CD4-positive, alpha-beta memory T cell (primary cell): ENCODE results near the gene TWF2. TPM values are rescaled to one million over a fixed set of nuclear protein-coding genes. Genes with fewer than 3 reads are reported as not detected.

Experiments
- CTCF ChIA-PET: fragments of 350-600 bp; sonication (Branson Sonifier 250); formaldehyde crosslinking; loops from one replicate; lab custom pipeline; 2021; ENCODE audit warnings: inconsistent platforms; ENCODE audit not compliant: partially characterized antibody; lab: Charles Lee
- POLR2A ChIA-PET: fragments of 350-600 bp; sonication (Branson Sonifier 250); formaldehyde crosslinking; loops from one replicate; lab custom pipeline; 2021; ENCODE audit not compliant: partially characterized antibody; lab: Charles Lee
- DNase-seq, 5 donors: peaks; one replicate each; pipeline versions ENCODE4 v3.0.0 to v3.0.0-alpha.2; 2020 to 2022; ENCODE audit warnings: mixed read lengths in 1 of 5
- H3K27ac ChIP-seq: one replicate; pipeline ENCODE4 v1.7.0; 2013; ENCODE audit warnings: low read depth, low read length
- H3K27me3 ChIP-seq: 2 replicates; pipeline ENCODE4 v1.7.0; 2013; ENCODE audit warnings: mild to moderate bottlenecking, low read length, moderate library complexity; ENCODE audit not compliant: insufficient read depth
- H3K36me3 ChIP-seq: 2 replicates; pipeline ENCODE4 v1.7.0; 2013; ENCODE audit warnings: mild to moderate bottlenecking, low read length, moderate library complexity; ENCODE audit not compliant: insufficient read depth
- H3K4me1 ChIP-seq: 2 replicates; pipeline ENCODE4 v1.7.0; 2013; ENCODE audit warnings: mild to moderate bottlenecking, low read length, moderate library complexity; ENCODE audit not compliant: insufficient read depth
- H3K4me3 ChIP-seq, 2 donors: one replicate each; pipeline ENCODE4 v1.7.0; 2013; ENCODE audit warnings: low read length in 2 of 2, mild to moderate bottlenecking in 1 of 2
- H3K9me3 ChIP-seq, 2 donors: one replicate each; pipeline ENCODE4 v1.7.0; 2013; ENCODE audit warnings: low read length in 2 of 2, control low read depth in 1 of 2; ENCODE audit not compliant: control insufficient read depth in 1 of 2
- H3K27ac Mint-ChIP-seq, 7 donors: one replicate each; pipeline ENCODE4 v1.8.0; 2020 to 2021; ENCODE audit warnings: mixed read lengths in 7 of 7, mild to moderate bottlenecking in 6 of 7, inconsistent platforms in 3 of 7, moderate library complexity in 3 of 7
- H3K27me3 Mint-ChIP-seq, 2 donors: one replicate each; pipeline ENCODE4 v1.8.0; 2020 to 2021; ENCODE audit warnings: mixed read lengths in 2 of 2
- H3K36me3 Mint-ChIP-seq, 2 donors: one replicate each; pipeline ENCODE4 v1.8.0; 2020 to 2021; ENCODE audit warnings: mixed read lengths in 2 of 2, inconsistent platforms in 1 of 2, mild to moderate bottlenecking in 1 of 2
- H3K4me1 Mint-ChIP-seq, 4 donors: one replicate each; pipeline ENCODE4 v1.8.0; 2020 to 2021; ENCODE audit warnings: mixed read lengths in 4 of 4, mild to moderate bottlenecking in 1 of 4
- H3K4me3 Mint-ChIP-seq, 8 donors: one replicate each; pipeline ENCODE4 v1.8.0; 2020 to 2021; ENCODE audit warnings: mixed read lengths in 8 of 8, mild to moderate bottlenecking in 7 of 8, moderate library complexity in 6 of 8, inconsistent platforms in 3 of 8
- H3K9me3 Mint-ChIP-seq, 8 donors: one replicate each; pipeline ENCODE4 v1.8.0; 2020 to 2021; ENCODE audit warnings: mixed read lengths in 8 of 8, mild to moderate bottlenecking in 5 of 8, inconsistent platforms in 3 of 8, moderate library complexity in 1 of 8
- intact Hi-C: fragments of 100-400 bp; cut with micrococcal nuclease; formaldehyde crosslinking; loops from one replicate; pipeline ENCODE4 v1.15.1; 2023
- polyA plus RNA-seq, 2 donors: library from polyadenylated mRNA; unstranded; fragments of 300-500 nt; fragmentation: Illumina TruSeq; gene quantifications; one replicate each; pipeline ENCODE4 v1.2.3, GENCODE V29; 2021
- total RNA-seq, 2 experiments: library from RNA; stranded (reverse); gene quantifications; one replicate each; pipeline ENCODE4 v1.2.3, GENCODE V29; 2021

The TWF2 gene
- total and polyA plus RNA-seq, 4 experiments from 2014 or later, result 69.3 to 124 (median 98.9) TPM

- intact Hi-C loops, result no loop called here
- Mint-ChIP-seq H3K4me3 (peak overlapping the region in 3 of 8 donors; percentile 25 to 53 (median 41)), H3K4me1 (peaks cover 53 to 98% (median 84%) of the 10 kb centered on the region in 4 donors), H3K27ac (peak overlapping the region; percentile 85 to 100 (median 97)), H3K36me3 (peaks cover 74 to 91% of the 10 kb centered on the region in 2 donors), H3K27me3 (no peaks in the 10 kb centered on the region), H3K9me3 (peaks cover 0 to 2% (median 0%) of the 10 kb centered on the region in 8 donors)
- peaks cover 65% of the 10 kb centered on the region for H3K36me3 ChIP-seq
- no peaks in the 10 kb centered on the region for H3K9me3 ChIP-seq
- H3K27me3 ChIP-seq, result no peaks in the 10 kb centered on the region
- peaks cover 96% of the 10 kb centered on the region for H3K4me1 ChIP-seq
- no peak overlapping the region for H3K4me3 ChIP-seq
- CTCF ChIA-PET, result interaction anchor here (1.0 to 31.1 kb wide), 3 partner anchors 22 to 83 kb away, joined by 3 to 684 read pairs (median 11); partner anchors contain the start of genes GLYCTK and WDR82
- DNase-seq, result no peak
- POLR2A ChIA-PET, result interaction anchor here (1.1 to 38.1 kb wide), 4 partner anchors 8 to 35 kb away, joined by 3 to 1950 read pairs (median 108); partner anchors contain the start of genes GLYCTK, PPM1M, TWF2 and WDR82
- peak overlapping the region; percentile 22 for H3K27ac ChIP-seq
Observed at GRCh38 chr3:52256622-52257021, 17.7 kb upstream of the TWF2 start.

GRCh38 chr3:52256159-52256558, 17.2 kb upstream of the TWF2 start:
- intact Hi-C loops, result no loop called here

GRCh38 chr3:52254608-52255007, 15.7 kb upstream of the TWF2 start:
- peaks cover 55 to 99% (median 84%) of the 10 kb centered on the region in 4 donors for H3K4me1 Mint-ChIP-seq
- Histone ChIP-seq H3K9me3 (no peaks in the 10 kb centered on the region), H3K36me3 (peaks cover 57% of the 10 kb centered on the region), H3K27ac (peak overlapping the region; percentile 86), H3K4me1 (peaks cover 99% of the 10 kb centered on the region), H3K27me3 (no peaks in the 10 kb centered on the region), H3K4me3 (no peak overlapping the region)
- H3K36me3 Mint-ChIP-seq, result peaks cover 67 to 85% of the 10 kb centered on the region in 2 donors
- POLR2A ChIA-PET, result interaction anchor here (1.1 to 38.1 kb wide), 4 partner anchors 14 to 29 kb away, joined by 6 to 1950 read pairs (median 114); partner anchors contain the start of genes GLYCTK, PPM1M, TLR9 and TWF2
- DNase-seq, result no peak
- peak overlapping the region in 4 of 8 donors; percentile 39 to 97 (median 90) for H3K4me3 Mint-ChIP-seq
- H3K9me3 Mint-ChIP-seq, result peaks cover 0 to 2% (median 0%) of the 10 kb centered on the region in 8 donors
- peak overlapping the region; percentile 97 to 100 (median 100) for H3K27ac Mint-ChIP-seq
- CTCF ChIA-PET, result interaction anchor here (2.4 to 31.1 kb wide), 3 partner anchors 12 to 24 kb away, joined by 11 to 684 read pairs (median 74); partner anchors contain the start of genes GLYCTK, PPM1M and WDR82
- intact Hi-C loops, result no loop called here
- no peaks in the 10 kb centered on the region for H3K27me3 Mint-ChIP-seq

More at GRCh38 chr3:52256159-52256558, 17.2 kb upstream of the TWF2 start:
- peaks cover 60% of the 10 kb centered on the region for H3K36me3 ChIP-seq
- Mint-ChIP-seq H3K4me3 (peak overlapping the region in 1 of 8 donors; percentile 18), H3K27ac (peak overlapping the region; percentile 87 to 100 (median 99)), H3K4me1 (peaks cover 49 to 98% (median 82%) of the 10 kb centered on the region in 4 donors), H3K9me3 (peaks cover 0 to 2% (median 0%) of the 10 kb centered on the region in 8 donors), H3K36me3 (peaks cover 71 to 87% of the 10 kb centered on the region in 2 donors), H3K27me3 (no peaks in the 10 kb centered on the region)
- ChIA-PET CTCF (interaction anchor here (0.9 to 31.1 kb wide), 5 partner anchors 16 to 83 kb away, joined by 3 to 684 read pairs (median 3); partner anchors contain the start of genes GLYCTK, TWF2 and WDR82), POLR2A (interaction anchor here (1.1 to 38.1 kb wide), 3 partner anchors 15 to 34 kb away, joined by 3 to 1950 read pairs (median 214); partner anchors contain the start of genes GLYCTK, PPM1M, TWF2 and WDR82)
- H3K9me3 ChIP-seq, result no peaks in the 10 kb centered on the region
- no peaks in the 10 kb centered on the region for H3K27me3 ChIP-seq
- no peak for DNase-seq
- no peak overlapping the region for H3K4me3 ChIP-seq
- peaks cover 96% of the 10 kb centered on the region for H3K4me1 ChIP-seq
- H3K27ac ChIP-seq, result peak overlapping the region; percentile 22

- Mint-ChIP-seq H3K27ac (peak overlapping the region; percentile 97 to 100 (median 100)), H3K4me3 (peak overlapping the region; percentile 85 to 97 (median 90)), H3K27me3 (no peaks in the 10 kb centered on the region), H3K4me1 (peaks cover 54 to 99% (median 82%) of the 10 kb centered on the region in 4 donors), H3K9me3 (peaks cover 0 to 2% (median 0%) of the 10 kb centered on the region in 8 donors), H3K36me3 (peaks cover 63 to 84% of the 10 kb centered on the region in 2 donors)
- intact Hi-C loops, result loop anchor here (1.0 kb wide), 4 partner anchors 8 to 25 kb away; partner anchors contain the start of genes PPM1M, TWF2 and WDR82
- Histone ChIP-seq H3K36me3 (peaks cover 57% of the 10 kb centered on the region), H3K4me1 (peaks cover 99% of the 10 kb centered on the region), H3K4me3 (peak overlapping the region; percentile 10 to 16), H3K27me3 (no peaks in the 10 kb centered on the region), H3K9me3 (no peaks in the 10 kb centered on the region), H3K27ac (peak overlapping the region; percentile 86)
- POLR2A ChIA-PET, result interaction anchor here (0.6 to 38.1 kb wide), 14 partner anchors 7 to 514 kb away, joined by 3 to 1950 read pairs (median 6); partner anchors contain the start of genes ACY1, GLYCTK, PPM1M and TLR9
- CTCF ChIA-PET, result interaction anchor here (1.1 to 31.1 kb wide), 9 partner anchors 8 to 86 kb away, joined by 4 to 684 read pairs (median 16); partner anchors contain the start of genes GLYCTK, PPM1M, TWF2 and WDR82
- DNase-seq, result peak; percentile 90 to 97 (median 93)
Observed at GRCh38 chr3:52253314-52254304, 14.7 kb upstream of the TWF2 start.

- Mint-ChIP-seq H3K9me3 (peaks cover 0 to 1% (median 0%) of the 10 kb centered on the region in 8 donors), H3K36me3 (peaks cover 51 to 73% of the 10 kb centered on the region in 2 donors), H3K4me3 (peak overlapping the region in 6 of 8 donors; percentile 26 to 65 (median 39)), H3K4me1 (peaks cover 54 to 93% (median 74%) of the 10 kb centered on the region in 4 donors), H3K27ac (peak overlapping the region; percentile 58 to 97 (median 93)), H3K27me3 (no peaks in the 10 kb centered on the region)
- ChIA-PET CTCF (interaction anchor here (2.1 to 31.1 kb wide), 3 partner anchors 7 to 28 kb away, joined by 6 to 684 read pairs (median 74); partner anchors contain the start of genes GLYCTK, PPM1M and WDR82), POLR2A (interaction anchor here (1.1 to 38.1 kb wide), 6 partner anchors 10 to 77 kb away, joined by 3 to 1950 read pairs (median 11); partner anchors contain the start of genes GLYCTK, TWF2 and WDR82)
- Histone ChIP-seq H3K36me3 (peaks cover 32% of the 10 kb centered on the region), H3K4me3 (no peak overlapping the region), H3K27me3 (no peaks in the 10 kb centered on the region), H3K4me1 (peaks cover 94% of the 10 kb centered on the region), H3K27ac (peak overlapping the region; percentile 22), H3K9me3 (no peaks in the 10 kb centered on the region)
- no peak for DNase-seq
- intact Hi-C loops, result no loop called here
Observed at GRCh38 chr3:52250122-52250521, 11.2 kb upstream of the TWF2 start.

GRCh38 chr3:52249683-52250082, 10.7 kb upstream of the TWF2 start:
- H3K27ac Mint-ChIP-seq, result peak overlapping the region; percentile 58 to 97 (median 83)
- peaks cover 32% of the 10 kb centered on the region for H3K36me3 ChIP-seq
- no peak overlapping the region for H3K4me3 ChIP-seq
- no peaks in the 10 kb centered on the region for H3K9me3 Mint-ChIP-seq
- H3K4me1 Mint-ChIP-seq, result peaks cover 56 to 93% (median 75%) of the 10 kb centered on the region in 4 donors
- H3K27ac ChIP-seq, result peak overlapping the region; percentile 22
- ChIA-PET POLR2A (interaction anchor here (1.1 to 38.1 kb wide), 7 partner anchors 10 to 90 kb away, joined by 3 to 1950 read pairs (median 7); partner anchors contain the start of genes GLYCTK, TWF2 and WDR82), CTCF (interaction anchor here (1.4 to 31.1 kb wide), 4 partner anchors 7 to 89 kb away, joined by 6 to 684 read pairs (median 40); partner anchors contain the start of genes GLYCTK, PPM1M and WDR82)
- H3K4me3 Mint-ChIP-seq, result peak overlapping the region in 4 of 8 donors; percentile 28 to 65 (median 45)
- H3K4me1 ChIP-seq, result peaks cover 94% of the 10 kb centered on the region
- H3K27me3 Mint-ChIP-seq, result no peaks in the 10 kb centered on the region
- no peaks in the 10 kb centered on the region for H3K9me3 ChIP-seq
- intact Hi-C loops, result no loop called here
- DNase-seq, result no peak
- no peaks in the 10 kb centered on the region for H3K27me3 ChIP-seq
- peaks cover 51 to 71% of the 10 kb centered on the region in 2 donors for H3K36me3 Mint-ChIP-seq
